Upper lobe of left lung (tissue), 4 donors: ENCODE data around the gene PTGDR2.

ENCODE experiments used
- POLR2A ChIP-seq, 4 donors: fragments of 450-650 bp; IDR thresholded peaks; one replicate each; pipeline ENCODE4 v1.5.1; 2016 to 2017; ENCODE audit warnings: antibody characterized with exemption in 4 of 4, mild to moderate bottlenecking in 2 of 4
- TF ChIP-seq, protein P1 (sequence below), 6 experiments: fragments of 450-650 bp in 4 of 6; fragments of 200-600 bp in 2 of 6; sonication (generic) in 2 of 6; IDR thresholded peaks; one replicate each; pipeline ENCODE4 v1.5.1; 2016 to 2019; ENCODE audit warnings: antibody characterized with exemption in 6 of 6

DNA sequence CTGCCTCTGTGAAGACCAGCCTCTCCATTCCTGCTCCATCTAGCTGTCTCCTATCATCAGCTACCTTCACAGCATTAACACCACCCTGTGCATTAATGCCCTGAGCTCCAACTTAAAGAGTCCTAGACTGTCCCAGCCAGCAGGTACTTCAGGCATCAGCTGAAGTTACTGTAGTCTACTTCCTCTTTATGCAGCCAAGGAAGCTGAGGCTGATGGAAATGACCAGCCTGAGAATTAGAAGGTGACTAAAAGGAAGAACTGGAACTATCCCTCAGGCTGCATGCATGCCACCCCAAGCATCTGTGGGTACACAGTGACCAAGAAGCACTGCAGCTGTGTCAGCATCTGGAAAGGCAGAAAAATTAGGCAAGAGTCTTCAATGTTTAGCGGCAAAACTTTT is 42.4 kb downstream of the PTGDR2 start:
- TF ChIP-seq POLR2A (IDR thresholded peaks at IDR 0.05): no peak
- TF ChIP-seq, protein P1, sequence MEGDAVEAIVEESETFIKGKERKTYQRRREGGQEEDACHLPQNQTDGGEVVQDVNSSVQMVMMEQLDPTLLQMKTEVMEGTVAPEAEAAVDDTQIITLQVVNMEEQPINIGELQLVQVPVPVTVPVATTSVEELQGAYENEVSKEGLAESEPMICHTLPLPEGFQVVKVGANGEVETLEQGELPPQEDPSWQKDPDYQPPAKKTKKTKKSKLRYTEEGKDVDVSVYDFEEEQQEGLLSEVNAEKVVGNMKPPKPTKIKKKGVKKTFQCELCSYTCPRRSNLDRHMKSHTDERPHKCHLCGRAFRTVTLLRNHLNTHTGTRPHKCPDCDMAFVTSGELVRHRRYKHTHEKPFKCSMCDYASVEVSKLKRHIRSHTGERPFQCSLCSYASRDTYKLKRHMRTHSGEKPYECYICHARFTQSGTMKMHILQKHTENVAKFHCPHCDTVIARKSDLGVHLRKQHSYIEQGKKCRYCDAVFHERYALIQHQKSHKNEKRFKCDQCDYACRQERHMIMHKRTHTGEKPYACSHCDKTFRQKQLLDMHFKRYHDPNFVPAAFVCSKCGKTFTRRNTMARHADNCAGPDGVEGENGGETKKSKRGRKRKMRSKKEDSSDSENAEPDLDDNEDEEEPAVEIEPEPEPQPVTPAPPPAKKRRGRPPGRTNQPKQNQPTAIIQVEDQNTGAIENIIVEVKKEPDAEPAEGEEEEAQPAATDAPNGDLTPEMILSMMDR (IDR thresholded peaks at IDR 0.05): no peak
